Fibroblast of gingiva (primary cell): ENCODE measurements around the gene MUC5B.
"Not testable (repeated sequence)": the region's sequence is repeated elsewhere in the genome, so short reads cannot be mapped to it uniquely, and the experiment has no call there.

Experiments
- DNase-seq: peaks from one replicate; pipeline ENCODE4 v3.0.0-alpha.2; 2011; ENCODE audit warnings: low read depth

The MUC5B gene

DNA sequence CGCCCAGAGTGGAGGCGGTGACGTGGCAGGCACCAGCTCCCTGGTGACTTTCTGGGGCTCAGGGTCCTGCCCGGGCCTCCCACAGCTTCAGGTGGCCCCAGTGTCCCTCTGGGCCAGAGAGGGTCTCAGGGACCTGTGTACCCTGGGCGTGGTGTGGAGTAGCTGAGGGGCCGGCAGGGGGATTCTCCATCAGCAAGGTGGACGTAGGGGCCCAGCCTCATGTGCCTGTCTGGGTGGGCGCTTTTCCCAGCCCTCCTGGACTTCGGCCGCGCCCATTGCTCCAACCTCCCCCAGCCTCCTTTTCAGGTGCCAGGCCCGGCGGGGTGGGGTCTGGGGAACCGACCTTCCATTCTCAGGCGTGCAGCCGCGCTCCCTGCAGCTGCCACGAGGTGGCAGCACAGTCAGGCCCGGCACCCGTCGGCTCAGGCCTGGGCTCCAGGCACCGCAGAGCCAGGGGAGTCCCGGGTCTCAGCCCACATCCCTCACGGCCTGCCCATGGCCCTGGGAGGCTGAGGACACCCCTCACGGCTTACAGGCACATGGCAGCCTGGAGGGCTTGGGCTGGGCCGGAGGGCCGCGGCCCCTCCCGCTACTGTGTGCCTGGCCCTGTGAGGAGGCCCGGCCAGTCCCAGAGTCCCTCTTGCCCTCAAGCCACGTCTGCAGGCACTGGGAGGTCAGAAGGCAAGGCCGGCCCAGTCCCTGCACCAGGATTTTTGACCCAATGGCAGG lies 19.9 kb upstream of the MUC5B start:
- peak; percentile 8 for DNase-seq

- no peak for DNase-seq
These were observed 19.2 kb upstream of the MUC5B start for GRCh38 chr11:1203505-1204271.

- DNase-seq, result no peak
These were observed 18.3 kb upstream of the MUC5B start for GRCh38 chr11:1204381-1205101.

DNA sequence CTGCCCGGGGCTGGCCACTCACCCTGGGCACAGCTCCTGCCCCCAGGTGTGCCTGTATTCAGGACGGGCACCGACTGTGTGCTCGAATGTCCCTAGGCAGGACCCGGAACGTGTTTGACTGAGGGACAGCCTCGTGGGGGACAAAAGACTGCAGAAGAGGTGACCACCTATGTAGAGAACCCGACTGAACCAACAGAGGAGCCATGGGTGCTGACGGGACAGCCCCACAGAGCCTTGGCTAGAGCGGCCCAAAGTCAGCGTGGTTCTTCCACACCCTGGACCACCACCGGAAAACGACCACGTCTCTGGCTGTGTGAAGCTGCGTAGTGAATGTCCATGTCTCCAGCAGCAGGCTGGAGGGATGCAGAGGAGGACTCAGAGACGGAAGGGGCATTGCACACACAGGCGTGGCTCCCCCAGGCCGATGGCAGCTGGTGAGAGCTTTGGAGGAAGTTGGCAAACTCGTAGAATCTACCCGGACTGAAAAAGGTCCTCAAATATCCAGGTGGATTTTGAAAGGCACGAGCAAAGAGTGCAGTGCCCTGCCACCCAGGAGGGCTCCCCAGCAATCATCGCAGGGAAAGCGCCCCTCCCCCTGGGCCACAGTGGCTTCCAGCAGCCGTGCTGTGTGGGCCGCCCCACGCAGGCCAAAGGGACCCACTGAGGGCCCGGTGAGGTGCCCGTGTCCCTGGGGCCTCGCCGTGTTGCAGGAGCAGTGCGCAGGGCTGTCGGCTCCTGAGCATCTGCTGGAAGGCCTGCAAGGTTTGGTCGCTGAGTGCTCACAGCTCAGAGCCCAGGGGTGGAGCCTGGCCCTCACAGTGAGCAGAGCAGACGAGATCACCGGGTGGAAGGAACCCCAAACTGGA lies 17.5 kb upstream of the MUC5B start:
- no peak for DNase-seq

GRCh38 chr11:1205987-1206331 lies 16.9 kb upstream of the MUC5B start:
- DNase-seq, result no peak

DNA sequence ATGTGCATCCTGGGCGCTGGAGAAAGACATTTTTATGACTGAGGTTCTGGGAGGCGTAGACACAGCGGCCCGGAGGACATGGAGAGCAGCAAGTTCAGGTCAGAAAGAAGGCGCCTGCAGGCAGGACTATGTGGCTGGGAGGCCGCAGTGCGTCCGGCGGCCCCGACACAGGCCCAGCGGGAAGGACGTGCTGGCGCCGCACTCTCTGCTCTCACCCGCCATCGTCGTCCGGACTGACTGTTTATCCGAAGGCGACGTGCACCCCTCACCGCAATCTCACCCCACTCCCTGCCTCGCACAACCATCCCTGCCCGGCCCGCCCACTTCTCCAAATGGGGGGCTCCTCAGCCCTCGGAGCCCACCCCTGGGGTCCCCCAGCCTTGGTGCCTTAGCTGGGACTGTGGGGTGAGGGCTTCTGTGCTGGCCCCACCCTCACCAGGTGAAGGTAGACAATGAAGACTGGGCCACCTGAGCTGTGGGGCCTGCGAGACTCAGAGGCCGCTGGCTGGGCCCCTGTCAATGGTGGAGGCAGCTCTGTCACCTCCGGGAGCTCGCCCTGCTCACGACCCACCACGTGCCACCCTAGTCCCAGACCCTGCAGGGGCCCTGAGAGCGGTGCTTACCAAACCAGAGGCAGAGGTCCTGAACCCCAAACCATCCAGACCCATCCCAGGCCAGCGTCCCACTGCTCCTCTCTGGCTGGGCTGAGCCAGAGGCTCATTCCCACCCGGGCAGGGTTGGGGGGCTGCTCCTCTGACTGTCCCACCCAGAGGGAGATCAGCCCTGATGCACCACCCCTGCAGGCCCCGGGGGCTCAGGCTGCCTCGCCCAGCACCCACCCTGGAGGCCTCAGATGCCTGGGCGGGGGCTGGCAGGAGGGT lies 16.2 kb upstream of the MUC5B start:
- no peak for DNase-seq

DNA sequence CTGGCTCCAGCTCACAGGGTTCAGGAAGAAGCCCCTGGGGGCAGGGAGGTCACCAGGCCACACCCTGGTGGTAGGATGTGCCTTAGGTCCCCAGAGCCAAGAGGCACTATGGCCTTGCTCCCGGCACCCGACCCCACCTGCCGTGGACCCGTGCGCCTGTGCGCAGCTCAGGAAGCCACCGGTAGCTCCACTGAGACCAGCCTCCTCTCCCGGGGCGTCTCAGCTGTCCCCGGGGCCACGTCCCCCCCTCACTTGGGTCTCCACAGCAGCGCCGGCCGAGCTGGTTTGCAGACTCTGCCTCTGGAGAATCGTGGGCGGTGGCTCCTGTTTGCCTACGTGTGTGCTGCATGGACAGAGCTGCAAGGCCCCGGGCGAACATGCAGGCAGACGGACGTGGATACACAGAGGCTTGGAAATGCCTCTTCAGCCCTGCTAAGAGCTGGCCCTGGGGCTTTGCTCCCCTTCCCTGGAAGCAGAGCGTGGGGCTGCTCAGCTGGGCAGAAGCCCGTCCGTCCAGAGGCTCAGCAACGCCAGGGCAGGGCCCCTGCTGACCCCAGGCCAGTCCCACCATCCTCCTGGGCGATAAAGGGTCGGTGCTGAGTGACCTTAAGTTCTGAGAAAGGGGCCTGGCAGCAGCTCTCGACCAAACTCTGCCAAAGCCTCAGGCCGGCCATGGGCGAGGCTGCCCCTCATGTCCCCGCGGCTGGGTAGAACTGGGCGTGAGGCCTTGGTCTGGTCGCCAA lies 15.3 kb upstream of the MUC5B start:
- DNase-seq, result no peak

GRCh38 chr11:1208144-1208393 lies 14.8 kb upstream of the MUC5B start:
- DNase-seq, result no peak

GRCh38 chr11:1208394-1209261 lies 14.2 kb upstream of the MUC5B start:
- no peak for DNase-seq

- no peak for DNase-seq
These were observed 13.4 kb upstream of the MUC5B start for GRCh38 chr11:1209371-1210057.

DNA sequence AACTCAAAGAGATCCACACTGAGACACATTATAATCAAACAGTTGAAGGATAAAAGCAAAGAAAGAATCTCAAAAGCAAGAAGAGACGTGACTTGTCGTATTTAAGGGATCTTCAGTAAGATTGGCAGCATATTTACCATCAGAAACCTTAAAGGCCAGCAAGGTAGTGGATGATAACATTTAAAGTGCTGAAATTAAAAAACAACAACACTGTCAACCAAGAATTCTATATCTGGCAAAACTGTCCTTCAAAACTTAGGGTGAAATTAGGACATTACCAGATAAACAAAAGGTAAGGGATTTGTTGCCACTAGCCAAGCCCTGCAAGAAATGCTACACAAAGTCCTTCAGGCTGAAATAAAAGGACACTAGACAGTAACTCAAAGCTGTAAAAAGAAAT lies 11.0 kb upstream of the MUC5B start:
- DNase-seq, result no peak

GRCh38 chr11:1215826-1216225 lies 7.0 kb upstream of the MUC5B start:
- not testable (repeated sequence) for DNase-seq

DNA sequence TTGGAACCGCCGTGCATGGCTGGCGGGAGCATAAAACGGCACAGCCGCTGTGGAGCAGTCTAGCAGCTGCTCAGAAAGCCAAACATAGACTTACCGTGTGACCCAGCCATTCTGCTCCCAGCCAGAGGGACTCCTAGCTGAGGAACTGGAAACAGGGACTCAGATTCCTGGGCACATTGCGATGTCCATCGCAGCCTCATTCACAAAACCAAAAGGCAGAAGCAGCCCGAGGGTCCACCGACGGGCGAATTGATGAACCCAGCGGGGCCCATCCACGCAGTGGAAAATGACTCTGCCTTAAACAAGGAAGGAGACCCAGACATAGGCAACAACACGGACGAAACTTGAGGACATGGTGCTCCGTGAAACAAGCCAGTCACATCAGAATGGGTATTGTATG lies 5.7 kb upstream of the MUC5B start:
- DNase-seq, result no peak

DNA sequence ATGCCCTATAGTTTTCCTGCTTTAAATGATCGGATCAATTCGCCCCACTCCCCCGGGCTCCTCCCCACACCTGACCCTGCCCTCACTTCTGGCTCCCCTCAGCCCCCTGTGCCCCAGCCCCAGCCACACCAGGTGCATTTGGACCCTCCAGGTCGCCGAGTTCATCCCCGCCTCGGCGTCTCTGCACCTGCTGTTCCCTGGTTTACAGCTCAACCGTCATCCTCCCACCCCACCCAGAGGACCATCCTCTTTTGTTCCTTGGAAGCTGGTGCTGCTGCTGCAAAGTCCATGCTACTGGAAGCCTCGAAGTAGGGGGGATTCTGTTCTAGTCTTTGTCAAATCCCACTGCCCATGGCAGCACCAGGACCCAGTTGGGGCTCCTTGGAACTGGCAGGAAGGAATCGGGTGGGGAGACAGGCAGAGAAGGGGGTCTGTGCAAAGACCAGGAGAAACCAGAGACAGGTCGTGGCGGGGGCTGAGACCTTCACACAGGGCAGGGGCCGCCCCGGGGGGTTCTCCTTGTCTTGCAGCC lies 4.5 kb upstream of the MUC5B start:
- DNase-seq, result no peak

DNA sequence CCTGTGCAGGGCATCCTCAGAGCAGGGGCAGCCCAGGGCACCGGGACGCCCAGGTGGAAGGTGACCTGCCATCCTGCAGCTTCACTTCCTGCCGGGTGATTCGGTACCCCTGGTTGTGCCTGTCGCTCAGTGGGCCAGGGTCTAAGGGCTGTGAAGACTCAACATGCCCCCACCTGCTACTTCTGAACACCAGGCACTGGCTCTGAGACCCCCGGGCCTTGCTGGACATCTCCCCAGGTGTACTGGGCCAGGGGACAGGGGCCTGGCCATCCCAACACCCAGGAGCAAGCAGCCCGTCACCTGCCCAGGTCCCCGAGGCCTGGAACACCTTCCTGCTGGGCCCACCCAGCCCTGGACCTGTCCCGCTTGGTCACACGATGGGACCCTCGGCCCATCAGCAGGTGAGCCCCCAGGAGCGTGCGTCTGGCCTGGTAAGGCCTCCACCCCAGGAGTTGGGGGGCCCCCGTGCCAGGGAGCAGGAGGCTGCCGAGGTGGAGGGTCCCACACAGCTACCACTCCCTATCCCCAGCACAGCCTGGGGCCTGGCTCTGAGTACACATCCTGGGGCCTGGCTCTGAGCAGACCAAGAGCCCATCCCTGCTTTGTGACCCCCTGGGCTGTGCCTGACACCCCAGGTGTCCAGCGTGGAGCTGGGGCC lies 3.9 kb upstream of the MUC5B start:
- DNase-seq, result no peak

GRCh38 chr11:1219446-1219833 lies 3.4 kb upstream of the MUC5B start:
- DNase-seq, result no peak

DNA sequence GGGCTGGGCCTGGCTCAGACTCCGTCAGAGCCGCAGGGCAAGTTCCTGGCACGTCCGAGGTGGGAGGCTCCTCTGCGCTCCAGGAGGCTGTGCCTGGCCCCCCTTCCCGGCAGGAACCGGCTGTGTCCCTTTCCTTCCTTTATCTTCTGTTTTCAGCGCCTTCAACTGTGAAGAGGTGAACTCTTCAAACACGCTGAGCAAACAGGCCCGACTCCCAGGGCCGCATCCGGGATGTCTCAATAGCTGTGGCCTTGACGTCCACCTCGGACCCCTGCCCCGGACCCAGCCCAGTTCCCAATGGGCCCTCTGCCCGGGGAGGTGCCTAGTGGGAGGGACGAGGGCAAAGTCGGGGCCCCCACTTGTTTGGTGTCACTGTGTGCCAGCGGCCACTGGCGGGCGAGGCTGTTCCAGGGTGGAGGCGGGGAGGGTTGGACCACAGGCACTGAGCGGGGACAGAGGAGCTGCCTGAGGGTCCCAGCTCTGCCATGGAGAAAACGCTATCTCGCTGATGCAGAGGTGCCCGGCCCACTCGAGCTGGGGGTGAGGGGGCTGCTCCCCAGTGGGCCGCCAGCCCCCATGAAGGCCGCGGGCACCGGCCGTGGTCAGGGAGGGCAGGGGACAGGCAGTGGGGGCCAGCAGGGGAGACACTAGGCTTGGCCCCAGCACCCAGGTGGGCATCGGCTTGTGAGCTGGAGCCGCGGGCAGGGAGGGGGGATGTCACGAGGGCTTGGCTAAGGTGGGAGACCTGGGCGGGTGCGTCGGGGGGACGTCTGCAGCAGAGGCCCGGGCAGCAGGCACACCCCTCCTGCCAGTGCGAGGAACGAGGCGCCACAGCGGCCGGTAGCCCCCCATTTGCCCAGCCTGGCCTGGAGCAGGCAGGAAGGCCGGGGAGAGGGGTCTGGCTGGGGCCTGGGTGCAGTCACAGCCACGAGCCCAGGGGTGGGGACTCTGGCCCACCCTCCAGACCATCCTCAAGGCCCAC lies 2.7 kb upstream of the MUC5B start:
- no peak for DNase-seq
